Measurements from ENCODE around the gene MEGF8. TPM values are rescaled to one million over a fixed set of nuclear protein-coding genes. Genes with fewer than 3 reads are reported as not detected.
A peak's percentile ranks its signal among the peaks of the same experiment; 100 is the strongest.

MEGF8 gene
- total and polyA plus RNA-seq, 8 donors, result 7.3 to 15.9 (median 9.0) TPM

DNA sequence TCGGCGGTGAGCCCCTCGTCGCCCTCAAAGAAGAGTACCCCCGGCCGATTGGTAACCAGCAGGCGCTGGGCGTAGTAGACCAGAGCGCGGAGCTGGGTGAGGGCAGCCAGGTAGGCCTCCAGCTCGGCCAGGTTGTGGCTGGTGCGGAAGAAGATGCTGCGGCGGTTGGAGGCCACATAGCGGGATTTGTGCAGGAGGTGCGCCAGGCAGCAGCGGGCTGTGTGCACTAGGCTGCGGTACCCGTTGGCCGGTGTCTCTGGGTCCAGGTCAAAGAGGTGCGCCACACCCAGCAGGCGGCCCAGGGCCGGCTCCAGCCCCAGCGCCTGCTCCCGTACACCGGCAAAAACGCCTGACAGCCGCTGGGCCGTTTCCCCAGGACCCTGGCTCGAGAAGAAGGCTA, 84.9 kb downstream of the MEGF8 start:
- FAIRE-seq (no peak), DNase-seq (no peak), ATAC-seq (no peak)
- TF ChIP-seq, protein P1, sequence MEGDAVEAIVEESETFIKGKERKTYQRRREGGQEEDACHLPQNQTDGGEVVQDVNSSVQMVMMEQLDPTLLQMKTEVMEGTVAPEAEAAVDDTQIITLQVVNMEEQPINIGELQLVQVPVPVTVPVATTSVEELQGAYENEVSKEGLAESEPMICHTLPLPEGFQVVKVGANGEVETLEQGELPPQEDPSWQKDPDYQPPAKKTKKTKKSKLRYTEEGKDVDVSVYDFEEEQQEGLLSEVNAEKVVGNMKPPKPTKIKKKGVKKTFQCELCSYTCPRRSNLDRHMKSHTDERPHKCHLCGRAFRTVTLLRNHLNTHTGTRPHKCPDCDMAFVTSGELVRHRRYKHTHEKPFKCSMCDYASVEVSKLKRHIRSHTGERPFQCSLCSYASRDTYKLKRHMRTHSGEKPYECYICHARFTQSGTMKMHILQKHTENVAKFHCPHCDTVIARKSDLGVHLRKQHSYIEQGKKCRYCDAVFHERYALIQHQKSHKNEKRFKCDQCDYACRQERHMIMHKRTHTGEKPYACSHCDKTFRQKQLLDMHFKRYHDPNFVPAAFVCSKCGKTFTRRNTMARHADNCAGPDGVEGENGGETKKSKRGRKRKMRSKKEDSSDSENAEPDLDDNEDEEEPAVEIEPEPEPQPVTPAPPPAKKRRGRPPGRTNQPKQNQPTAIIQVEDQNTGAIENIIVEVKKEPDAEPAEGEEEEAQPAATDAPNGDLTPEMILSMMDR (IDR thresholded peaks at IDR 0.05), result no peak
- Histone ChIP-seq H3K36me3 (no peaks in the 10 kb centered on the region), H3K9me3 (no peaks in the 10 kb centered on the region), H3K4me3 (no peak overlapping the region), H3K27ac (no peak overlapping the region), H3K27me3 (no peaks in the 10 kb centered on the region), H3K4me1 (no peaks in the 10 kb centered on the region)
- intact Hi-C loops (cut with DNase I), result no loop called here
- 91 to 95% methylated on average over 30 of the region's 30 CpGs for WGBS, 2 donors

- H3K36me3 ChIP-seq, result no peaks in the 10 kb centered on the region
- no peaks in the 10 kb centered on the region for H3K4me1 ChIP-seq
- ATAC-seq (no peak), DNase-seq (no peak), FAIRE-seq (no peak)
- TF ChIP-seq, protein P1 (IDR thresholded peaks at IDR 0.05), result no peak
- H3K27ac ChIP-seq, result no peak overlapping the region
- H3K9me3 ChIP-seq, result no peaks in the 10 kb centered on the region
- 79% methylated on average over 8 of the region's 8 CpGs for WGBS, 2 donors
- H3K27me3 ChIP-seq, result no peaks in the 10 kb centered on the region
- intact Hi-C loops (cut with DNase I), result no loop called here
- H3K4me3 ChIP-seq, result no peak overlapping the region
Observed at GRCh38 chr19:42411581-42412178, 86.2 kb downstream of the MEGF8 start.

- Histone ChIP-seq H3K4me1 (no peaks in the 10 kb centered on the region), H3K27me3 (no peaks in the 10 kb centered on the region), H3K4me3 (no peak overlapping the region), H3K36me3 (no peaks in the 10 kb centered on the region), H3K27ac (no peak overlapping the region), H3K9me3 (no peaks in the 10 kb centered on the region)
- WGBS, 2 donors, result 79 to 82% methylated on average over 7 of the region's 7 CpGs
- intact Hi-C loops (cut with DNase I), result no loop called here
- TF ChIP-seq, protein P1 (IDR thresholded peaks at IDR 0.05), result no peak
- DNase-seq (no peak), ATAC-seq (peak in 1 of 4 donors; percentile 22), FAIRE-seq (no peak)
Observed at GRCh38 chr19:42412227-42412626, 86.8 kb downstream of the MEGF8 start.

- H3K4me3 ChIP-seq, result no peak overlapping the region
- FAIRE-seq, result no peak
- intact Hi-C loops (cut with DNase I), result no loop called here
- TF ChIP-seq, protein P1 (IDR thresholded peaks at IDR 0.05), result no peak
- H3K9me3 ChIP-seq, result no peaks in the 10 kb centered on the region
- H3K27ac ChIP-seq, result no peak overlapping the region
- no peaks in the 10 kb centered on the region for H3K4me1 ChIP-seq
- H3K36me3 ChIP-seq, result no peaks in the 10 kb centered on the region
- WGBS, 2 donors, result 66 to 82% methylated on average over 4 of the region's 4 CpGs
- no peaks in the 10 kb centered on the region for H3K27me3 ChIP-seq
- DNase-seq, result no peak
- peak in 1 of 4 donors; percentile 15 for ATAC-seq
Observed at GRCh38 chr19:42412661-42413076, 87.2 kb downstream of the MEGF8 start.

DNA sequence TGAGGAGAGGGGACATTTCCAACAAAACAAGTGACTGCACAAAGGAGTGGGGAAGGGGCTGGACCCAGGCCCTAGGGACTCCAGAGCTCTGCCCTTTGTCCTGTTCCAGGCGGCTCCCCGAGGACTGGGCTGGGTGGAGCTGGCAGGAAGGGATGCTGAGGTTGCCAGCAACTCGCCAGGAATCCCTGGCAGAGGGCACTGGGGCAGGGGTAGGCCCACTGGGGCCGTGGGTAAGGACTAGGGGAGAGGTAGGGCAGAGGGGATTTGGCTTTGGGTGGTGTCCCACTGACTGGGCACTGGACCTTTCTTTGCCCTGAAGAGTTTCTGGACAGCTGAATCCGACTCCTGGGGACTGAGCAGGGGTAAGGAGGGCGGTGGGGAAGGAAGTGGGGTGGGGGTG, 93.9 kb downstream of the MEGF8 start:
- FAIRE-seq, result no peak
- TF ChIP-seq, protein P1 (IDR thresholded peaks at IDR 0.05), result no peak
- Histone ChIP-seq H3K27ac (no peak overlapping the region), H3K4me3 (no peak overlapping the region), H3K36me3 (no peaks in the 10 kb centered on the region), H3K27me3 (no peaks in the 10 kb centered on the region), H3K4me1 (peaks cover 0 to 7% (median 0%) of the 10 kb centered on the region in 3 donors), H3K9me3 (no peaks in the 10 kb centered on the region)
- no peak for DNase-seq
- no peak for ATAC-seq
- intact Hi-C loops (cut with DNase I), result no loop called here
- WGBS, 2 donors, result 51% methylated on average over 6 of the region's 6 CpGs
